ENCODE data around the gene KANK2.

KANK2 gene

GRCh38 chr19:11226716-11227166, 29.4 kb upstream of the KANK2 start:
- DNase-seq (ENCODE audit: low read depth in 1 of 2, low spot score in 1 of 2): no peak

DNA sequence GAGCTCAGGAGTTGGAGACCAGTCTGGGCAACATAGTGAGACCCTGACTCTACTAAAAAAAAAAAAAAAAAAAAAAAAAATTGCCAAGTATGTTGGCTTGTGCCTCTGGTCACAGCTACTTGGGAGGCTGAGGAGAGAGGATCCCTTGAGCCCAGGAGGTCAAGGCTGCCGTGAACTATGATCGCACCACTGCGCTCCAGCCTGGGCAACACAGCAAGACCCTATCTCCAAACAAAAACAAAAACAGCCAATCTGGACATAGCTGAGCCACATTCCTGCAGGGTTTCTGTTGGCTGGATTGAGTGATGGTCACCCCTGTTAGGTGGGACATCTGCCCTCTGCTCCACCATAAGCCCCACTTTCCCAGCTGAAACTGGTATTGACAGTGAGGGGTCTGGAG, 28.5 kb upstream of the KANK2 start:
- DNase-seq (ENCODE audit: low read depth in 1 of 2, low spot score in 1 of 2): no peak

DNA sequence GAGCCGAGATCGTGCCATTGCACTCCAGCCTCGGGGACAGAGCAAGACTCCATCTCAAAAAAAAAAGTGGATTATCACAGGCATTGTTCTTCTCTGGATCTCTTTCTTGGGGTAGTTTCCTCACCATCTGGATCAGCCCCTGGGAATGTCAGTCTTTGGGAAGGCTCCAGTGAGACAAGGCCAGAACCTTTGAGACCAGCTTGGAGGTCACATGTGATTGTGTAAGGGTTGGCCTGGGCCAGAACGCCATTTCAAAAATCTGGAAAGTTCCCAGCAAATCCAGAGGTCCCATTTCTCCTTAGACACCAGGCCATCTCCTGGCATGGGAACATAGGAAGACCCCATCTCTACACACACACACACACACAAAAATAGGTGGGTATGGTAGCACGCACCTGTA, 27.8 kb upstream of the KANK2 start:
- no peak for DNase-seq (ENCODE audit: low read depth in 1 of 2, low spot score in 1 of 2)

GRCh38 chr19:11224429-11224828, 27.1 kb upstream of the KANK2 start:
- no peak for DNase-seq (ENCODE audit: low read depth in 1 of 2, low spot score in 1 of 2)

DNA sequence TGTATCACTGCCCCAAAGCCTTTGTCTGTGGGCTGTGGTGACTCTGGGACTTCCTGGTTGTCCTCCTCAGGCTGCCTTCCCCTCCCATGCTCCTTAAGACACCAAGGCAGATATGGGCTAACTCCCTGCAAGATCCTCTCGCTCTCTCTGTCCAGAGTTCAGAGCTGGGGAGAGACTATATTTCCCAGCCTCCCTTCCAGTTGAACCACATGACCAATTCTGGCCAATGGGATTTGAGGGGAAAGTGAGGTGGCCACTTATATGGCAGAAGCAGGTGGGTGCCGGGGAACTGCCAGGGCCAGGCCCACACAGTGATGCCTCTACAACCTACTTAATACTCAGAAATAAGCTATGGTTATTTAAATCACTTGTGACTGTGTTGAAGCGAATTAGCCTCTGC, 25.9 kb upstream of the KANK2 start:
- DNase-seq (ENCODE audit: low read depth in 1 of 2, low spot score in 1 of 2): no peak

- DNase-seq (ENCODE audit: low read depth in 1 of 2, low spot score in 1 of 2): no peak
Measured at GRCh38 chr19:11221082-11221598, 23.8 kb upstream of the KANK2 start.

GRCh38 chr19:11214387-11214786, 17.0 kb upstream of the KANK2 start:
- DNase-seq (ENCODE audit: low read depth in 1 of 2, low spot score in 1 of 2): no peak

DNA sequence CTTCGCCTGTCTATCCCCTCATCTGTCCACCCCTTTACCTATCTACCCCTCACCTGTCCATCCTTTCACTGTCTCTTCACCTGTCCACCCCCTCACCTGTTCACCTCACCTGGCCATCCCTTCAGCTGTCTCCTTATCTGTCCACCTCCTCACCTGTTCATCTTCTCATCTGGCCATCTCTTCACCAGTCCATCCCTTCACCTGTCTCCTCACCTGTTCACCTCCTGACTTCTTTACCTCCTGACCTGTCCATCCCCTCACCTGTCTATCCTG, 13.2 kb upstream of the KANK2 start:
- DNase-seq (ENCODE audit: low read depth in 1 of 2, low spot score in 1 of 2): no peak

DNA sequence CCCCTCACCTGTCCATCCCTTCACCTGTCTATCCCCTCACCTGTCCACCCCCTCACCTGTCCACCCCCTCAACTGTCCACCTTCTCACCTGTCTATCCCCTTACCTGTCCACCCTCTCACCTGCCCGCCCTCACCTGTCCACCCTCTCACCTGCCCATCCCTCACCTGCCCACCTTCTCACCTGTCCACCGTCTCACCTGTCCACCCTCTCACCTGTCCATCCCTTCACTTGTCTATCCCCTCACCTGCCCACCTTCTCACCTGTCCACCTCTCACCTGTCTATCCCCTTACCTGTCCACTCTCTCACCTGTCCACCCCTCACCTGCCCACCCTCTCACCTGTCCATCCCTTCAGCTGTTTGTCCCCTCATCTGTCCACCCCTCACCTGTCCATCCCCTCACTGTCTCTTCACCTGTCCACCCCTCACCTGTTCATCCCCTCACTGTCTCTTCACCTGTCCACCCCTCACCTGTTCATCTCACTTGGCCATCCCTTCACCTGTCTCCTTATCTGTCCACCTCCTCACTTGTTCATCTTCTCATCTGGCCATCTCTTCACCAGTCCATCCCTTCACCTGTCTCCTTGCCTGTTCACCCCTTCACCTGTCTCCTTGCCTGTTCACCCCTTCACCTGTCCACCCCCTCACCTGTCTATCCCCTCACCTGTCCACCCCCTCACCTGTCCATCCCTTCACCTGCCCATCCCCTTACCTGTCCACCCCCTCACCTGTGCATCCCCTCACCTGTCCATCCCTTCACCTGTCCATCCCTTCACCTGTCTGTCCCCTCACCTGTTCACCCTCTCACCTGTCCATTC, 12.7 kb upstream of the KANK2 start:
- DNase-seq (ENCODE audit: low read depth in 1 of 2, low spot score in 1 of 2): no peak

DNA sequence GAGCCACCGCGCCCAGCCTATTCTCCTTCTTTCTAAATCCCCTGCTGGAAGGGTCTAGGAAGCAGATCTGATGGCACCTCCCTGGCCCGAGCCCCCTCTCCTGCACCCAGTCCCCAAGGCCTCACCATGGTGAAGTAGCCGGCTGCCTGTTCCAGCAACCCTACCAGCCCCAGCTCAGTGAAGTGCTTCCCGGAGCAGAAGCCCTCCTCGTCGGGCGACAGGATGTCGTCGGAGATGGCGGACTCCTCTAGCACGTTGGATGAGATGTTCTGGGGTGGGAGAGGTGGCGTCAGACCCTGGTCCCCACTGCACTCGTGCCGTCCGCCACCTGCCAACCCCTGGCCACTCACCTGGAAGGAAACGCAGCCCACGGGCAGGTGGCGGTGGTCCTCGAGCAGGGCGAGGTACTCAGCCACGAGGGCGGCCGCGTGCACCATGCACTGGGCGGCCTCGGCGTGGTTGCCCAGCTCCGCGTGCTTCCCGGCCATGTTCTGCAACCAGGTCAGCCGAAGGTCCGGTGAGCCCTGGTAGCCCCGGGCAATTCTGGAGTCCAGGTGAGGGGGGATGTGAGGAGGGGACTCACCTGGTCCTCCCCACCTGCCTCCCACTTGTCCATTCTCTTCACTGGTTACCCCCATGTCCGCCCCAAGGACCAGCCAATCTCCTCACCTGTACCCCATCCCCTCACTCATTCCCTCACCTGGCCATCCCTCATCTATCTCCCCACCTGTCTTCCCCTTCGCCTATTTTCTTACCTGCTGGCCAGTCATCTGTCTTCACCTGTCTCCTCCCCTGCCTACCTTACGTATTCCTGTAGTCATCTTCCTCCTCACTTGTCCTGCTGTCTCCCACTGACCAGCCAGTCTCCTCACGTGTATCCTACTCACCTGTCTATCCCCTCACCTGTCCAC, 11.5 kb upstream of the KANK2 start:
- no peak for DNase-seq (ENCODE audit: low read depth in 1 of 2, low spot score in 1 of 2)

GRCh38 chr19:11205939-11206570, 8.7 kb upstream of the KANK2 start:
- DNase-seq (ENCODE audit: low read depth in 1 of 2, low spot score in 1 of 2): no peak

GRCh38 chr19:11204943-11205349, 7.6 kb upstream of the KANK2 start:
- DNase-seq (ENCODE audit: low read depth in 1 of 2, low spot score in 1 of 2): no peak

DNA sequence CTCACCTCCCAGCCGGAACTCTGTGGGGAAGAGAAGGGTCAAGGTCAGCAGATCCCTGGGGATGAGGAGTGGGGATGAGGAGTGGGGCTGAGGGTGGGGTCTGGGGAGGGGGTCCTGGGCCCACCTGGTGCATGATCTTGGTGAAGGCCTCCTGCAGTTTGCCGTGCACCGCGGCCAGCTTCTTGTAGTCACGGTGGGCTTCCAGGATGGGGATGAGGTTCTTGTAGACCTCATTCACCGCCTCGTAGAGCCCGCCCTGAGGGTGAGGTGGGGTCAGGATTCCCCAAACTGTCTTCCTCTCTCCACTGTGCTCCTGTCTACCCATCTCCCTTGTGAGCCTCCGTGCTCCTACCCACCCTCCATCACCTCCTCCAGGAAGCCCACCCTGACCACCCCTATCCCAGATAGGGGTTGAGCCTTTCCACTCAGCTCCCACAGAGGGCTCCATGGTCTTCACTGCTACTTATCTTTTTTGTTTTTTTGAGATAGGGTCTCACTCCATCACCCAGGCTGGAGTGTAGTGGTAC, 6.8 kb upstream of the KANK2 start:
- DNase-seq (ENCODE audit: low read depth in 1 of 2, low spot score in 1 of 2): no peak

DNA sequence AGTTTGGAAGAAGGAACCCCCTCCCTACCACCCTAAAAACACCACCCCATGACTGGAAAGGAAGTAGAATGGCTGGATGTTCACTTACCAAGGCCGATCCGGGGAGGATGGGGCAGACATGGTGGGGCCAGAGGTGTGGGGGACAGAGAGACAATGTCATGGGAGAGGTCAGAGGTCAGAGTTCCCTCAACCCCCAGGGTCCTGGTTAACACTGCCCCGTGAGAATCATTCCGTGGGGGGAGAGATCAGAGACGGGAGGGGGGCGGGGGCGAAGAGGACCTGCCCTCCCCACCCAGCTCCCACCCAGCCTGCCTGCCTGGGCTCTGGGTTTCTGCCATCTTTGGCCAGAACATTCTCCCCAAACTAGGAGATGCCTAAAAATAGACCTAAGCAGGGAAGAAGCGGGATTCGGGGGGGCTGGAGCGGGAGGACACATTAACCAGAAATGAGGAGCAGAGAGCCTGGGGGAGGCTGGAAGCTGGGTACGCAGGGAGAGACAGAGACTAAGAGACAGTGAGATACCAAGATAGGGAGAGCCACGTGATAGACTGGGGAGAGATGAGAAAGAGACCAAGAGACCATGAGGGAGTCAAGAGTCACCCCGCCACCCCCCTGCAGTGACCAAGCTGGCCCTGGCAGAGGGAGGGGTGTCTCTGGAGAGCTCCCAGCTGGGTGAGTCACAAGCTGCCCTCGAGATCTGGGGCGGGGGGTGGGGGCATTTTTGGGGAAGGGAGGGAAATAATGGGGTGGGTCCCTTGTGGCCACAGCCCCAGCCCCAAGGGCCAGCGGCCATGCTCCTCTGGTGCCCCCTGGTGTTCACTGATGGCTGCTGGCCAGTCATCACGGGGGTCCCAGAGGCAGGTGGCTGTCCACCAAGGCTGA, 6.1 kb upstream of the KANK2 start:
- DNase-seq (ENCODE audit: low read depth in 1 of 2, low spot score in 1 of 2): peak in 1 of 2 donors; percentile 15

- DNase-seq (ENCODE audit: low read depth in 1 of 2, low spot score in 1 of 2): no peak
Measured at GRCh38 chr19:11202488-11203193, 5.3 kb upstream of the KANK2 start.

DNA sequence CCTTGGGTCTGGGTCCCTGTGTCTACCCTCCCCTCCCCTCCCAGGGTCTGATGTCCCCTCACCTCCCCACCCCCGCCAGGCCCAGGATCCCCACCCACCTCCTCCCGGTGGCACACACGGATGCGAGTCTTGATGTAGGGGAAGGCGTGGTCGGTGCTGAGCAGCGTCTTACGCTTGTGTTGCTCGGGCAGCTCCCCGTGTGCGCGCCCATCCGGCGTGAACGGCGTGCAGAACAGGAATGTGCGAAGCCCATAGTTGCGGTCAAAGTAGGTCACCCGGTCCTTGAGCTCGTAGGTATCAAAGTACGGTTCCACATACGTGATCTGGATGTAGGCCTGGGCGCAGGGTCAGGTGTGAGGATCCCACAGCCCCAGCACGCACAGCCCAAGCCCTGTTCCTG, 4.4 kb upstream of the KANK2 start:
- DNase-seq (ENCODE audit: low read depth in 1 of 2, low spot score in 1 of 2): no peak

DNA sequence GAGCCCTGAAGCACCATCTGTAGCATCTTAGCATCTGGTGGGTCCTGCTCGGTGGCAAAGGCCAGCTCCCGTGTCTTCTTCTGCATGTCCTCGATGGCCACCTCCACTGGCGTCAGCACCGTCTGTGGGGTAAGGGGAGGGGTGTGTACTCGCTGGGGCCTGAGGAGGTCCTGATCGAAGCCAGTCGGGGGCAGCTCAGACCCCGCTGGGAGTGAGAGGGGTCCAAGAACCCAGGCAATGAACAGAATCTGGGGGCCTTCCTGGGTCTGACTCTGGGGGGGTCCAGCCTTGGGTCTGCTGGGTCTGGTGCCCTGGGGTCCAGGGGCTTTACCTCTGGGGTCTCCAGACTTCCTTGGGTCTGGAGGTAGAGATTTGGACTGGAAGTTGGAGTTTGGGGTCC, 3.6 kb upstream of the KANK2 start:
- DNase-seq (ENCODE audit: low read depth in 1 of 2, low spot score in 1 of 2): no peak

GRCh38 chr19:11200015-11200574, 2.8 kb upstream of the KANK2 start:
- no peak for DNase-seq (ENCODE audit: low read depth in 1 of 2, low spot score in 1 of 2)

DNA sequence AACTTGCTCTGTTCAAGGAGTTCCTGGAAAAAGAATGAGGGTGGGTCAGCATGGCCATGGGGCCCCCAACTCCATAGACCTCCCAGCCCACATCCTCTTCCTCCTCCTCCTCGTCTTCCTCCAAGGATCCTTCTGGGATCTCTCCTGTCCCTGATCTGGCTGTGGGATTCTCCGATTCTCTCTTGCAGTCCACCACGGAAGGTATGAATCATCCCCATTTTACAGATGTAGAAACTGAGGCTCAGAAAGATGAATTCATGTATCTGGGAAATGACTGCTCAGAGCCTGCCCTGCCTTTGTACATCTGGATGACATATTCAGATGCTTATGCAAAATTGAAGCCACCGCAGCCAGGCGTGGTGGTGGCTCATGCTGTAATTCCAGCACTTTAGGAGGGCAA, 2.2 kb upstream of the KANK2 start:
- DNase-seq (ENCODE audit: low read depth in 1 of 2, low spot score in 1 of 2): no peak
